Stimulated activated CD4-positive, alpha-beta T cell treated with anti-CD3 and anti-CD28 coated beads, Interleukin-2, amount 100 ng/mL, for 4 hours (primary cell): Measurements from ENCODE around the gene ADGRF5.

Experiments
- DNase-seq: peaks from one replicate; pipeline ENCODE4 v3.0.0-alpha.2; 2020; ENCODE audit warnings: low read depth

Gene ADGRF5

DNA sequence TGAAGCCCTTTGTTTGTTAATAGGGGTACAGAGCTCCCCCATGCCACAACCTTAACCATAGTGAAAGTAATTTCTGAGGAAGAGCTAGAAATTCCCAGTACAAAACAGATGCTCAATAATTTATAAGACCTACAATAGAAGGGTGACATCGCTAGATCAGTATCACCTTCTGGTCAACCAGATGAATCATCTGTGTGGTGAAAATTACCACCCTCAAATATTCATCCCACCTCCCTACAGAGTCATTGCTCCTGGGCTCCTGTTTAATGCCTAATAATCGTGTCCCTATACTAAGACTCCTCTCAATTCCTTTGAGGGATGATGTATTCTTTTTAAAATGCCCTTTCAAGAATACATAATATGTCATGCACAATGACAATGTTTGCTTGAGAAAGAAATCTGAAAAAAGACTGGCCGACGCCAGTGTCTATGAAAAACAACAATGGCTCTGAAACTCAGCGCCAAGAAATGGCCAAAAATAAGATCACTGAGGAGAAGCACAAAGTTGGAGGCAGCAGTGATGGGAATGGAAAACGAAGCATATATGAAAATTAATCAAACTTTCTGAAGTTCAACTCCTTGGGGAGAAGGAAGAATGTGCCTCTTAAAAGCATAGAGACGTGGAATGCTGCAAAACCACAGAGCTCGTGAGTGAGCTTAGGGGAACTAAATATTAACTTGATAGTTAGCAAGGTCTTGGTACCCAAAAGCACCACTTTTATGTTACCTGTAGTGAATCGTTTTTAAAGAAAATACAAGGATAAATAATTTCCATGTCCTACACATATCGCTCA is 11.0 kb upstream of the ADGRF5 start:
- no peak for DNase-seq

DNA sequence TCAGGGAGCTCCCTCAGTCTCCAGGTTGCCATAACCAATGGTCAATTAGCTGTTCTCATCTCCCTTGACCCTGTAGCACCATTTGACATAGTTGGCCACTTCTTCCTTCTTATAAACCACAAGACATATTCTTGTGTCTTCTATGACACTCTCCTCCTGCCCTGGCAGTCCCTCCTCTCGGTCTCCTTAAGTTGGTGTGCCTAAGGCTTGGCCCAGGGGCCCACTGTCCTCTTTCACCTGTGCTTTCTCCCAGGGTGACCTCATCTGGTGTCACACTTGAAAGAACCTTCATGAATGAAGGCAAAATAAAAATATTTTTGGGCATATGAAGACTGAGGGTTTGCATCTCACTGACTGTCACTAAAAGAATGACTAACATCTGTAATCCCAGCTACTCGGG is 9.7 kb upstream of the ADGRF5 start:
- no peak for DNase-seq

GRCh38 chr6:46930331-46930730 is 8.6 kb upstream of the ADGRF5 start:
- no peak for DNase-seq

GRCh38 chr6:46927066-46927465 is 5.3 kb upstream of the ADGRF5 start:
- no peak for DNase-seq

- no peak for DNase-seq
Measured at GRCh38 chr6:46926481-46926880, 4.7 kb upstream of the ADGRF5 start.

DNA sequence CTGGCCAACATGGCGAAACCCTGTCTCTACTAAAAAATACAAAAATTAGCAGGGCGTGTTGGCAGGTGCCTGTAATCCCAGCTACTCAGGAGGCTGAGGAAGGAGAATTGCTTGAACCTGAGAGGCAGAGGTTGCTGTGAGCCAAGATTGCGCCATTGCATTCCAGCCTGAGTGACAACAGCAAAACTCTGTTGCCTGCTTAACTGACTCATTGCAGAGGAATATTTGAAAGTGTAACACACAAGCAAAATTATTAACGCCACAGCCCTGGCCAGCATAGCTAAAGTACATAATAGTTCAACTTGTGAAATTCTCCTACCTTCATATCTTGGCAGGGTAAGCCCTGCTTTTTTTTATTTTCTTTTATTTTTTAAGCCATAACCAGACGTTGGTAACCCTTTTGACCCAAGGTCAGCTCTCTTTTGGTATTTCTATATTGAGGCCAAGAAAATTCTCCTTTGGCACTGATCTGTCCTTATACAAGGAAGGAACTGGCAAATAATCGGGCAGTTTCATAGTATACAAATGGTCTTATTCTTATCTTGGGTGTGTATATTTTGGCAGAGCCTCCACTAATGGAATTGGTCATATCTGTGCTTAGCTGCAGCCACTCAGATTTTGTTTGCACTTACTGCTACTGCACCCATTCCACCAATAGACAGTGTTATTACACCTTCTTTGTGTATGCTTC is 4.0 kb upstream of the ADGRF5 start:
- no peak for DNase-seq

- no peak for DNase-seq
Measured at GRCh38 chr6:46923476-46923875, 1.7 kb upstream of the ADGRF5 start.

DNA sequence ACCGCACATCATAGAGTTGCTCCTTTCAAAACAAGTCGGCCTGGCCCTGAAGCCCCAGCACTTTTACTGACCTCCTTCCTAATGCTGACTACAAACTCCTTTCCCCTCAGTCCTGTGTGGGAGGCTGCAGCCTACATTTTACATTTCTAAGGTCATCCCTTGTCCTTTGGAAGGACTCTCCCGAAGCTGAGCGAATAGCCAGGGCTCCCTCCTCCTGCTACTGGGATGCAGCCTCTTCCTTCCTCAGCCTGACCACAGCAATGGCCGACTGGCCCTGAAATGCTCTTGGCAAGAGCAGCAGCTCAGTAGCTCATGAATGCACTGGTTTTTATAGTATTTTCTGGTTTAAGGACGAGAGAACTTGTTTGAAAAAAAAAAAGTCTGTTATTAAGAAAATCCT is 679 bp downstream of the ADGRF5 start:
- DNase-seq = no peak

- no peak for DNase-seq
Measured at GRCh38 chr6:46918806-46919205, 2.9 kb downstream of the ADGRF5 start.

DNA sequence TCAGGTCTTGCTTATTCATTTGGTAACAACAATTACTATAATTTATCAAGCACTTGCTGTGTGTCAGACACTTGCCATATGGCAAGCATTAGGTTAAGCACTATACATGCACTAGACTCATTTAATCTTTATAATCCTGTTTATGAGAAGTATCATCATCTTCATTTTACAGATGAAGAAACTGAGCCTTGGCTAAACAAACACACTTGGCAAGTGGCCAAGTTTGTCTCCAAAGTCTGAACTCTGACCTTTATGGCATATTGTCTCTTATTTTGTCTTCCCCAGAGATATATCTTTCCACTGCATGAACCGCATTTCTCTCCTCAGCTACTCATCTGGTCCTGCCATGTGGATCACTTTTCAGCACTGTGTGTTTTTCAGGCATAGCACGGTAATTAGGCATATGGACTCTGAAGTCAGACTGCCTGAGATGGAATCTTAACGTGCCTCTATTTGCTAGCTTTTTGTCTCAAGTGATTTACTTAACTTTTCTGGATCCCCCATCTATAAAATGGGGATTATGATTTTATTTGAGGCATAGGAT is 4.7 kb downstream of the ADGRF5 start:
- DNase-seq = no peak

DNA sequence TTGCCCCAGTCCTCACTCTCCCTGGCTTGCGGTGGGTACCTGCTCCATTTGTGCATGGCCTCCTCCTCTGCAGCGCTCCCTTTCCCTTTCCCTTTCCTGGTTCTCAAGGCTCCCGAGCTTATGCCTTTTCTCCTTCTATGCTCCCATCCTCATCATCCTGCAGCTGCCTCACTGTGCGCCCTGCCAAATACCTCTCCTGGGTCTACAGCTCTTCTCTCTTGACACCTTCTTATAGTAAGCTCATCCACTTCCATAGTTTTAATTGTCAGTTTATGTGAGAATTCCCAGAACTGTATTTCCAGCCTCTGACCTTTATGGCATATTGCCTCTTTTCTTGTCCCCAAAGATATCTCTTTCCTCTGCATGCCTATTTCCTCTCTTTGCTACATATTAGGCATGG is 5.9 kb downstream of the ADGRF5 start:
- DNase-seq = no peak

DNA sequence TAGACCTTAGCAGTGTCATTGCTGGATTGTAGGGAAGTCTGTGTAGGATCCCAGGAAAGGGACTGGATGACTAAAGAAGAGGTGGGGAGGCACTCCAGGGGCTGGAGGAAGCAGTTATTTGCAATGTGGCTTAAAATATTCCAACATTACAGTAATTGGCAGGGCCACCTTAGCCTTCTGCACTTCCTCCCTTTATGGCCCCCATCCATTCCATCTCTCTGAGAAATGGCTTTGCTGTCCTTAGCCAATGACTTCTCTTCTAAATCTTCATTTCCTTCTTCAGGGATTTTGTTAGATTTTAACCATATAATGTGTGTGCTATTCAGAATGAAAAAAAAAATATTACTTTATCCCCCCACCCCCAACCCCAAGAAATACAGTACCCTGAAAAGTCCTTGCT is 6.4 kb downstream of the ADGRF5 start:
- DNase-seq = no peak

- DNase-seq = no peak
Measured at GRCh38 chr6:46914279-46914810, 7.4 kb downstream of the ADGRF5 start.

GRCh38 chr6:46909371-46909770 is 12.4 kb downstream of the ADGRF5 start:
- no peak for DNase-seq

GRCh38 chr6:46906776-46907175 is 15.0 kb downstream of the ADGRF5 start:
- no peak for DNase-seq

GRCh38 chr6:46904117-46904516 is 17.6 kb downstream of the ADGRF5 start:
- DNase-seq = no peak

GRCh38 chr6:46903175-46903574 is 18.6 kb downstream of the ADGRF5 start:
- DNase-seq = no peak

DNA sequence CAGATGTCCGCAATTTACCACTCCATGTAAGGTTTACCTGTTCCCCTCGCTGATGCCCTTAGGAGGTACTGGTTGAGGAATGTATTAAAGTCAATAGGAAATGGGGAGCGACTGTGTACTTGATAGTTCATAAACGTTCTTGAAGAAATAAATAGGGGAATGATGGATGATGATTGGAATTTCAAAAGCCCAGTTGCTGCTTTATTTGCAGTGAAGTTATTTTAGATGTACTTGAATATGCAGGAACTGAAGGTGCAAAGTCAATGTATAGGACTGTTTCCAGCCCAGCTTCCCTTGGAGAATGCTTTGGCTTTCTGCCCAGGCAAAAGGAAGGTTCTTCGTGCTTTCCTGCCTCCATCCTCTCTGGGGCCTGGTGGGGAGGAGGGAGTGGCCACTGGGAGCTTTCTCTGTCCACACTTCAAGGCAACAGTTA is 19.8 kb downstream of the ADGRF5 start:
- no peak for DNase-seq

DNA sequence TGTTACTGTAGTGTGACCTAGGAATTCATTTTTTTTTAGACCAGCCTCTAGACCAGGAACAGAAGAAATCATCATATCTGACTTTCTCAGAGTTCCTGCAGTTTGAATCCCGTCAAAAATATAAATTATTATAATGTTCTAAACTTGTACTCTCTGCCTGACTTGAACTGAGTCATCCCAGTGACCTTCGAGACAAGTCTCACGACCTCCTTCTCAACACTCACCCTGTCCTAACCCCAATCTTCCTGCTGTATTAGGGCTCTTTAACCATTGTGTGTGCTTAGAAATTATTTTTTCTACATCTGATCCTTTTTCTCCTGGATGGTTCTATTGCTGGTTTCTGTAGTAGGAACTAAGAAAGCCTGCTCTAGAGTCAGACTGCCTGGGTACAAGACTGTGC is 21.5 kb downstream of the ADGRF5 start:
- no peak for DNase-seq

DNA sequence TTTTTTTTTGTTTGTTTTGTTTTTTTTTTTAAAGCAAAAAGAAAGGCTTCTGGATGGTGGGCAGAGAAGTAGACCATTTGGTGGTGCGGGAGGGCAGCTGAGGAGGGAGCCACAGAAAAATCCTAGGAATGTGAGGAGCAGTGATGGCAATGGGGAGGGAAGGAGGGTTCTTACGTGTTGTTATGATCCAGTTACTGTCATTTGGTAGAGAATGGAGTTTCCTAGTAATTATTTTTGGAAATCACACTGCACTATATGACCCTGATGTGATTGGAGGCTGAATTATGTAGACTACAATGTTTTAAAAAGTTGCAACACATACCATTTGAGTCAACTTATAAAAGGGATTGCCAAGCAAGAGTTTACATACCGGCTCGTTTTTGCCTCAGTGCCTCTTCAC is 22.1 kb downstream of the ADGRF5 start:
- no peak for DNase-seq

GRCh38 chr6:46898006-46898405 is 23.7 kb downstream of the ADGRF5 start:
- DNase-seq = no peak

- no peak for DNase-seq
Measured at GRCh38 chr6:46896871-46897270, 24.9 kb downstream of the ADGRF5 start.

DNA sequence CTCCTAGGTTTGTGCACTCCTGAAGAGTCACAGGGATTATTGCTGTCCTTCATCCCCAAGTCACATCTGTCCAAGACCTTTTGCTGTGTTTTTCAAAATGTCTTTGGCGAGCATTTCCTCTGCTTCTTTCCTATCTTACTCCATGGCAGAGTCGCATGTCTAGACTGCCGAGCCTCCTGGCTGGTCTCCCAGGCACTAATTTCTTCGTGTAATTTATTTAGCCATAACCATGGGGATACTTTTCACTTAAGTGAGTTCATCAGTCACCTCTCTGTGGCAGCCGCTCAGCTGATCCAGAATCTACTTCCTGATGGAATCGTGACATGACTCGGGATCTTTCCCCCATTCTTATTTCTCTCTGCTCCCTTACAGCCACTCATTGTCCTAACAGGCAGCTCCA is 25.8 kb downstream of the ADGRF5 start:
- DNase-seq = no peak
